ENCODE measurements around the gene DNASE1L3.

The DNASE1L3 gene

GRCh38 chr3:58180940-58181587 lies 29.7 kb downstream of the DNASE1L3 start:
- in situ Hi-C loops (cut with HindIII; ENCODE audit: low sequenced_read_pairs) = loop anchor here (25.0 kb wide), 1 partner anchor 231 kb away; no protein-coding TSS in a partner anchor

DNA sequence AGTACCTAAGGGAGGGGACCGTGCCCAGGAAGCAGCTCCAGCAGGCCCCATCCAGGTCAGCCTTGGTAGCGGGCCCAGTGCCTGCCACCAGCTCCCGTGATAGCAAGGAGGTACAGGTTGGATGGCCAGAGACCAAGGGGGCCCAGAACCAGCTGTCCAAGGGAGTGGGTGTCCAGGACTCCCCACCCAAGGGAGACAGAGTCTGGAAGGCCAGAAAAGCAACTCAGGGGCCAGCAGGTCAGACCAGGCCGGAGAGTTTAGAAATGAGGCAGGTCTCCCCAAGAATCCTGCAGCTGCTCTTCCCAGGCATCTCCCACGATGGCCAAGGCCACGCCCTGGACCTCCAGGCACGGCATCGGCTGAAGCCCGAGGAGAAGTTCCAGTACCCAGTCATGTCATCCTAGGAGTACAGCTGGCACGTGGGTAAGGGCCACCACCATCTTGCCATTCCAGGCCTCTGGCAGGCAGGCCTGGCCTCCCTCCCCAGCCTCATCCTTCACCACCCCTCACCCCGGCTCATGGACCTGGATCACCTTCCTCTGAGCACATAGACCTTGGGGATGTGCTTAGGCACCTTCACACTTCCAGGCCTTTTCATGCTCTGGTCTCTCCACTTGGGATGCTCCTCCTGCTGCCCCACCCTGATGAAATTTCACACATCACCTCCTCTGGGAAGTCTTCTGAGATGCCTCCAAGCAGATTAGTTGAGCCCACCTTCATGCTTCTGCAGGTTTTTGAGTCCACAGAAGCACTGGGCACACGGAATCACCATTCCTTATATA lies 30.5 kb downstream of the DNASE1L3 start:
- in situ Hi-C loops (cut with HindIII; ENCODE audit: low sequenced_read_pairs) = loop anchor here (25.0 kb wide), 1 partner anchor 232 kb away; no protein-coding TSS in a partner anchor

- in situ Hi-C loops (cut with HindIII; ENCODE audit: low sequenced_read_pairs) = loop anchor here (25.0 kb wide), 1 partner anchor 233 kb away; no protein-coding TSS in a partner anchor
These were observed 31.3 kb downstream of the DNASE1L3 start for GRCh38 chr3:58179235-58180098.

- in situ Hi-C loops (cut with HindIII; ENCODE audit: low sequenced_read_pairs) = loop anchor here (25.0 kb wide), 1 partner anchor 234 kb away; no protein-coding TSS in a partner anchor
These were observed 32.1 kb downstream of the DNASE1L3 start for GRCh38 chr3:58178528-58179234.

DNA sequence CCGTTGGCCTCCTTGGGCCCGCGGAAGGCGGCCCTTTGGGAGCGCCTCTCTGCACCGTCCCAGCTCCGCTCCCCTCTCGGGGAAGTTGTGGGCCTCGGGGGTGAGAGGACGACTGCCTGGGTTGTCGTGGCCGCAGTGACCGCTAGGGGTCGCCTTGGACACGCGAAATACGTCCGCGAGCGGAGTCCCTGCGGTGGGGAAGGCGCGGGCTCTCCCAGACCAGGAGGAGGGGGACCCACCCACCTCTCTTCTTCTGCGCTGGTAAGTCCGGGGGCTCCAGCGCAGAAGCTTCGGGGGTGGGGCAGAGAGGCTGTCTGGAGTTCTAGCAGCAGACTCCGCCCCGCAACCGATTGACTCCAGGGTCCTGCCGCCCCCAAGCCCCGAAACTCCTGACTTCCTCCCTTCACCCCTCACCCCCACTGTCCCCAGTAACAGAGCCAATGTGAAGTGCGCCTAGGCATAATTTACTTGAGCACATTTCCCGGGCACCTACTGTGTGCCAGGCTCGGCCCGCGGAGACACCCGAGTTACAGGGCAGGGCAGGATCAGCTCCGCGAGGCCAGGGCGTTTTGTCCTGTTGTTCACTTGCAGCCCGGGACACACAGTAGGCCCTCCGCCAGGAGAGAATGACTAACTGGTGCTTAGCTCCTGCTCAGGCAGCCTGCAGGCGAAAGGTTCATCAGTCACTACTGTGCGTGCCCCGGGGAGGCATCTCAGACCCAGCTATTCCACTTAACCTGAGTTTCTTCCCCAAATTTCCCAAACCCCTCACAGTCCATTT lies 32.8 kb downstream of the DNASE1L3 start:
- in situ Hi-C loops (cut with HindIII; ENCODE audit: low sequenced_read_pairs) = loop anchor here (25.0 kb wide), 1 partner anchor 234 kb away; no protein-coding TSS in a partner anchor

GRCh38 chr3:58176827-58177489 lies 33.8 kb downstream of the DNASE1L3 start:
- in situ Hi-C loops (cut with HindIII; ENCODE audit: low sequenced_read_pairs) = loop anchor here (25.0 kb wide), 1 partner anchor 235 kb away; no protein-coding TSS in a partner anchor

- in situ Hi-C loops (cut with HindIII; ENCODE audit: low sequenced_read_pairs) = loop anchor here (25.0 kb wide), 1 partner anchor 236 kb away; no protein-coding TSS in a partner anchor
These were observed 34.6 kb downstream of the DNASE1L3 start for GRCh38 chr3:58176185-58176530.

DNA sequence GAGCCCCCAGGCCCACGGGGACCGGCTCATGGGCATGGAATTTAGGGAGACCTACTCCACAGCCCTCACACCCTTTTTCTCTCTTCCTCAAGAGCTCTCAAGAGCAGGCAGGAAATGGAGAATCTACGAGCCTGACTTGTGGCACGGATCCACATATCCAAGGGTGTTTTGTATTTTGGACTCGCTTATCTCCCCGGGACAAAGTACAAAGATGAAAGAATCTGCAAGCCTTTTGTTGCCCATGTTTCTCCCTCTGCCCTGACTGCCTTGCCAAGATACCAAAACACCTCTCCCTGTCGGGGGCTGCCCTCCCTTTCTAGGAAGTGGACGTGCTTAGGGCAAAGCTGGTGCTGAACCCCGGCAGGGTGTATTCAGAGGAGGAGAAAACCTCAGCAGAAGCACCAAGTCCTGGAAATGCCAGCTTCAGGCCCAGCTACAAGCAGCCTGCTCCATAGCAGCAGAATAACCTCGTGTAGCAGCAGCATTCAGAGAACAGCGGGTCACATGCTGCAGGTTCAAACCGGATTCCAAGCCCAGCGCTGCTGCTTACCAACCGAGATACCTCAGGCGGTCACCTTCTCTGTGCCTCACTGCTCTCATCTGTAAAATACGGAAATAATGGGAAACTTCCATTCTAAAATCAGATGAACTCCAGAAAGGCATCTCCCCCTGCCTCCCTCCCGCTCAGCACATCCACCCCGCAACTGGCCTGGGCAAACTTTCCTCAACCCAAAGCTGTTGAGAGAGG lies 35.2 kb downstream of the DNASE1L3 start:
- in situ Hi-C loops (cut with HindIII; ENCODE audit: low sequenced_read_pairs) = loop anchor here (25.0 kb wide), 1 partner anchor 237 kb away; no protein-coding TSS in a partner anchor

GRCh38 chr3:58175187-58175436 lies 35.7 kb downstream of the DNASE1L3 start:
- in situ Hi-C loops (cut with HindIII; ENCODE audit: low sequenced_read_pairs) = loop anchor here (25.0 kb wide), 1 partner anchor 237 kb away; no protein-coding TSS in a partner anchor

DNA sequence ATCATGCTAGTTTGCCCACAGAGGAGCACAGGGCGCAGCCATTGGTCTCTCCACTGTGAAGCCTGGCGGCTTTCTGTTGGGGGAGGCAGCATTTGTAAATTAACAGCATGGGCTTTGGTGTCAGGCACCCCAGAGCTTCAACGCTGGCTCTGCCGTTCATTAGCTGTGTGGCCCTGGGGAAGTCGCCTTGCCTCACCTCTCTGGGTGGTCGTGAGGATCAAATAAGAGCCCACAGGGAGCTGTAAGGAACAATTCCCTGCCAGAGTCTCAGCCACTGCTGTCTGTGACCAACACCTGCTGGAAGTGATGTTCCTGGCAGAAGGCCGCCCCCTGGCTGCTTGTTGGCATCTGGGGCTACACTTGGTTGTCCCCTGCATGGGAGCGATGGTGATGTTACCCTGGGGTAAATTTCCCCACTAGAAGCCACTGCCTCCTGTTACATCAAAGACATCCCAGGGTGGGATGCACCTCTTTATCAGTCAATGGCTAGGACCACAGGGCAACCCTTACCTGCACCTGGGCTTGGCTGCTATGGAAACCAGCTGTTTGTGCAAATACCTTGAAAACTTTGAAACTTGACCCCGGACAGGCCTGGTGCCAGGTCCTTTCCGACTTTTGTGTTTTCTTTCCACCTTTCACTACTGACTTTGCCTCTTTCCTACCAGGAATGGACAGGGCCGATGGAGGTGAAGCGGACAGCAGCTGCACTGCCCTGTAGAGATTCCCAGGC lies 36.9 kb downstream of the DNASE1L3 start:
- in situ Hi-C loops (cut with HindIII; ENCODE audit: low sequenced_read_pairs) = no loop called here

DNA sequence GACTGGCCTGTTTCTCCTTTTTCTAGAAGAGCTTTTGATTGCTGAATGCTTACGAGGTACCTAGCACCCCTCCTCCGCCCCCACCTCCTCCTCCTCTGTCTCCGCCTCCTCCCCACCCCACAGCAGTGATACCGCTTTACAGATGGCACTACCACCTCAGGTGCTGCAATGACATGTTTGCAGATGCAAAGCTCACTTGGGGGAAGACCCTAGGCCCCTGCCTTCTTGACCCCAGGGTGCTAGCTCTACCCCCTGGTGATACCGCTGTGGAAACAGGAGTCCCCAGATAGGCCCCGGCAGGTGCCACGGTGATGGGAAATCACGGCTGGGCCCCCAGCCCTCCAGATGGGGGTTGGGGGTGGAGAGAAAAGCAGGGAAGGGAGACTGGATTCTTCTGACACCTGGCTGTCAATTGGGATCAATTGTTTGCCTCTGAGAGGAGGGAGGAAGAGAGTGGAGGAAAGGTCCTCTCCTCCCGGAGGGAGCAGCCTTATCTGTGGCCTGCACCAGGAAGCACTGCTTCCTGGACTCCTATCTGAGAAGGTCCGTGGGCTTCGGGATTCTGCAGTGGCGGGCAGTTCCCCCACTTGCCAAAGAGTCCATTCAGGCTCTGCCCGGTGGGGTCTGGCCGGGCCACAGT lies 37.6 kb downstream of the DNASE1L3 start:
- in situ Hi-C loops (cut with HindIII; ENCODE audit: low sequenced_read_pairs) = no loop called here

DNA sequence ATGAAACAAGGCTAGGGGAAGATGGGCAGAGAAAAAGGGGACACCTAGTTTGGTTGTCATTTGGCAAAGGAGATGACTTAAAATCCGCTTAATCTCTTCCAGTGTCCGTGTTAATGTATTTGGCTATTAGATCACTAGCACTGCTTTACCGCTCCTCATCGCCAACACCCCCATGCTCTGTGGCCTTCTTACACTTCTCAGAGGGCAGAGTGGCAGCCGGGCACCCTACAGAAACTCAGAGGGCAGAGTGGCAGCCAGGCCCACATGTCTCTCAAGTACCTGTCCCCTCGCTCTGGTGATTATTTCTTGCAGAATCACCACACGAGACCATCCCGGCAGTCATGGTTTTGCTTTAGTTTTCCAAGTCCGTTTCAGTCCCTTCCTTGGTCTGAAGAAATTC lies 39.6 kb downstream of the DNASE1L3 start:
- in situ Hi-C loops (cut with HindIII; ENCODE audit: low sequenced_read_pairs) = no loop called here

DNA sequence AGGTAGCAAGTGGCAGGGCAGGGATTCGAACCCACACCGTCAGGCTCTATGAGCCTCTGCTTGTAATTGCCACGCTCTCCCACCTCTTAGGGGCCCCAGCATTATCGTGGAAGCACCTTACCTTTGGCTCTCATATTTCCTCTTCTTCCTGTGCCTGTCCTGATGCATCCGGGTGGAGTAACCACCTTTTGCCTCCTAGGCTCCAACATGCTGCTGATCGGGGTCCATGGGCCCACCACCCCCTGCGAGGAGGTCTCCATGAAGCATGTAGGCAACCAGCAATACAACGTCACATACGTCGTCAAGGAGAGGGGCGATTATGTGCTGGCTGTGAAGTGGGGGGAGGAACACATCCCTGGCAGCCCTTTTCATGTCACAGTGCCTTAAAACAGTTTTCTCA lies 40.4 kb downstream of the DNASE1L3 start:
- in situ Hi-C loops (cut with HindIII; ENCODE audit: low sequenced_read_pairs) = no loop called here

DNA sequence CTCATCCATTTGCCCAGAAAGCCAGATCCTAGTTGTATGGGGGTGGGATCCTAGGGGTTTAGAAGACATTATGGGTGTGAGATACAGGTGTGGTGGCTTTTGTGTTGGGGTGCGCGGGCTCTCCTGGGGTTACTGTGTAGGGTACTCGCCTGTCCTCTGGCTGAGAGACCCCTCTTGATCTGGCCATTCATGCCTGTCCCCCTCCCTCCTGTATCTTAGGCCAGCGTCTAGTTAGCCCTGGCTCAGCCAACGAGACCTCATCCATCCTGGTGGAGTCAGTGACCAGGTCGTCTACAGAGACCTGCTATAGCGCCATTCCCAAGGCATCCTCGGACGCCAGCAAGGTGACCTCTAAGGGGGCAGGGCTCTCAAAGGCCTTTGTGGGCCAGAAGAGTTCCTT lies 41.4 kb downstream of the DNASE1L3 start:
- in situ Hi-C loops (cut with HindIII; ENCODE audit: low sequenced_read_pairs) = loop anchor here (10.0 kb wide), 1 partner anchor 165 kb away; the partner anchor contains the start of gene FLNB

GRCh38 chr3:58168498-58168897 lies 42.3 kb downstream of the DNASE1L3 start:
- in situ Hi-C loops (cut with HindIII; ENCODE audit: low sequenced_read_pairs) = loop anchor here (10.0 kb wide), 1 partner anchor 164 kb away; the partner anchor contains the start of gene FLNB

DNA sequence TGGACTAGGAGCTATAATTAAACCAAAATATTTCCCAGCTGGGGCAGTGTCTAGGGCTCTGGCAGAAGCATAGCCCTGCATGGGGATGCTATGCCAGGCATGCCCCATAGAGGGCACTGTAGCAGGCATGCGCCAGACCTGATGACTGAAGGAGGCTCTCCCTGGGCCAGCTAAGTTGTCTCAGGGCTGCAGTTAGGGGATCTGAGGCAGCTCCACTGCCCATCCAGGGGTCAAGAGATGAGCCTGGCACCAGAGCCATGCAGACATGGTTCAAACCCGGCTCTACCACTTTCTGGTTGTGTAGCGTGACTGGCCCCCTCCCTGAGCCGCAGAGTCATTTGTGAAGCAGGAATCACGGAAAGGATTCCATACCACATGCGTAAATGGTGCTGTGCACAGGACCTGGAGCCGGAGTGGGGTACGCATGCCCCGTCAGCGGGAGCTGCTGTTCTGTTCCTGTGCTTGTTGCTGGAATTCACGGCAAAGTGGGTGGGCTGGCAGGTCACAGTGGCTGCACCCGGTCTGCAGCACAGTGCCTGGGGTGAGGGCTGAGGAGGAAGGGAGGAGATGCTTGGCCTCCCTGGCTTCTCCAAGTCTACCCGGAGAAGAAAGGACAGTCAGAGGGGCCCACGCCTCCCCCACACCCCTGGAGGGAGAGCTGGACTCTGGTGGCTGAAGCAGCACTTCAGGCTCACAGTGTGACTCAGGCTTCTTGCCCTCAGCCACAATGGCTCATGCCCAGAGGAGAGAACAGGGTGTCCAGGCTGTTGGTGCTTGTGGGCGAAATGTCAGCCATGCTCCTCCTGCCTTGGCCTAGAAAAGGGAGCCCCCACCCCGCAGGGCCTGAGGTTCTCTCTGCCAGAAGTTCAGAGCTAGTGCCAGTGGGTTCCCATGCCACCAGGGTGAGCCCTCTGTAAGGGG lies 43.1 kb downstream of the DNASE1L3 start:
- in situ Hi-C loops (cut with HindIII; ENCODE audit: low sequenced_read_pairs) = loop anchor here (10.0 kb wide), 1 partner anchor 163 kb away; the partner anchor contains the start of gene FLNB
